Breast epithelium (tissue), 3 donors: Measurements from ENCODE around the gene LHX1.

ENCODE experiments used
- POLR2A ChIP-seq: fragments of 450-650 bp; IDR thresholded peaks from one replicate; pipeline ENCODE4 v1.6.1; 2016; ENCODE audit warnings: antibody characterized with exemption, mild to moderate bottlenecking, moderate library complexity
- POLR2AphosphoS5 ChIP-seq, 3 donors: sonication (generic); formaldehyde crosslinking; IDR thresholded peaks; one replicate each; pipeline ENCODE4 v1.6.1; 2017; ENCODE audit warnings: antibody characterized with exemption in 3 of 3

- no peak for TF ChIP-seq POLR2A
- TF ChIP-seq POLR2AphosphoS5 (IDR thresholded peaks at IDR 0.05), result no peak
These were observed 55.4 kb downstream of the LHX1 start for GRCh38 chr17:36992701-36993100.
